Coronary artery (tissue), 2 donors: ENCODE data around the gene MST1.
"Not testable (repeated sequence)": the region's sequence is repeated elsewhere in the genome, so short reads cannot be mapped to it uniquely, and the experiment has no call there.

Experiments used
- DNase-seq: peaks from one replicate; pipeline ENCODE4 v3.0.0-alpha.2; 2017; ENCODE audit warnings: low spot score
- H3K27ac ChIP-seq, 2 donors: fragments of 200-600 bp; sonication (generic); one replicate each; pipeline ENCODE4 v1.5.1; 2016 to 2019
- H3K4me3 ChIP-seq: fragments of 200-600 bp; sonication (generic); 2 replicates; pipeline ENCODE4 v1.5.1; 2016; ENCODE audit warnings: mild to moderate bottlenecking, moderate library complexity
- CTCF ChIP-seq: fragments of 200-600 bp; sonication (generic); IDR thresholded peaks from one replicate; pipeline ENCODE4 v1.5.1; 2019; ENCODE audit warnings: antibody characterized with exemption

MST1 gene

GRCh38 chr3:49701388-49702077 is 12.3 kb upstream of the MST1 start:
- peak; percentile 15 for TF ChIP-seq CTCF
- DNase-seq = no peak
- no peak overlapping the region for H3K4me3 ChIP-seq
- no peak overlapping the region for H3K27ac ChIP-seq

- no peak overlapping the region for H3K4me3 ChIP-seq
- H3K27ac ChIP-seq = no peak overlapping the region
- no peak for DNase-seq
- no peak for TF ChIP-seq CTCF
Measured at GRCh38 chr3:49700453-49701128, 11.3 kb upstream of the MST1 start.

- DNase-seq = no peak
- Histone ChIP-seq H3K27ac (no peak overlapping the region), H3K4me3 (no peak overlapping the region)
- TF ChIP-seq CTCF = no peak
Measured at GRCh38 chr3:49700014-49700413, 10.7 kb upstream of the MST1 start.

- TF ChIP-seq CTCF = no peak
Measured at GRCh38 chr3:49699281-49699979, 10.2 kb upstream of the MST1 start.

GRCh38 chr3:49695350-49696015 is 6.2 kb upstream of the MST1 start:
- H3K4me3 ChIP-seq, H3K27ac ChIP-seq, DNase-seq: not testable (repeated sequence)

More at GRCh38 chr3:49699281-49699979, 10.2 kb upstream of the MST1 start:
- no peak overlapping the region for H3K4me3 ChIP-seq
- H3K27ac ChIP-seq = peak overlapping the region in 1 of 2 donors; percentile 54
- DNase-seq = no peak

GRCh38 chr3:49694409-49695070 is 5.3 kb upstream of the MST1 start:
- H3K27ac ChIP-seq, DNase-seq: not testable (repeated sequence)

GRCh38 chr3:49691481-49691880 is 2.2 kb upstream of the MST1 start:
- not testable (repeated sequence) for DNase-seq, H3K4me3 ChIP-seq, H3K27ac ChIP-seq

More at GRCh38 chr3:49694409-49695070, 5.3 kb upstream of the MST1 start:
- not testable (repeated sequence) for H3K4me3 ChIP-seq

- H3K27ac ChIP-seq, DNase-seq: not testable (repeated sequence)
- H3K4me3 ChIP-seq = peak overlapping the region; percentile 2
Measured at GRCh38 chr3:49690856-49691255, 1.6 kb upstream of the MST1 start.

- Histone ChIP-seq H3K4me3 (peak overlapping the region; percentile 85), H3K27ac (peak overlapping the region; percentile 50 to 76)
- DNase-seq = not testable (repeated sequence)
Measured at GRCh38 chr3:49689908-49690624, 792 bp upstream of the MST1 start.

- not testable (repeated sequence) for DNase-seq
- H3K27ac ChIP-seq = peak overlapping the region; percentile 50 to 76
Measured at GRCh38 chr3:49688338-49689045, 782 bp downstream of the MST1 start.

GRCh38 chr3:49687424-49687795 is 1.9 kb downstream of the MST1 start:
- DNase-seq = not testable (repeated sequence)
- Histone ChIP-seq H3K27ac (peak overlapping the region in 1 of 2 donors; percentile 32), H3K4me3 (peak overlapping the region; percentile 63)

More at GRCh38 chr3:49688338-49689045, 782 bp downstream of the MST1 start:
- H3K4me3 ChIP-seq = peak overlapping the region; percentile 85
